Thyroid gland (tissue), 4 donors: Measurements from ENCODE around the gene PPOX. TPM values are rescaled to one million over a fixed set of nuclear protein-coding genes. Genes with fewer than 3 reads are reported as not detected.

ENCODE experiments used
- DNase-seq, 2 donors: peaks; one replicate each; pipeline ENCODE4 v3.0.0-alpha.2; 2019
- H3K27ac ChIP-seq, 3 donors: fragments of 200-600 bp; sonication (generic); 1 replicate in 2 of 3; 2 replicates in 1 of 3; pipeline ENCODE4 v1.5.1; 2016 to 2019; ENCODE audit warnings: mild to moderate bottlenecking in 1 of 3, moderate library complexity in 1 of 3
- H3K27me3 ChIP-seq: fragments of 200-600 bp; sonication (generic); one replicate; pipeline ENCODE4 v1.5.1; 2019
- H3K36me3 ChIP-seq, 2 donors: fragments of 200-600 bp; sonication (generic); one replicate each; pipeline ENCODE4 v1.5.1; 2016 to 2019
- H3K4me1 ChIP-seq, 2 donors: fragments of 200-600 bp; sonication (generic); one replicate each; pipeline ENCODE4 v1.5.1; 2017 to 2019
- H3K4me3 ChIP-seq, 3 donors: fragments of 200-600 bp; sonication (generic); replicated peaks in 1 of 3; 1 replicate in 2 of 3; 2 replicates in 1 of 3; pipeline ENCODE4 v1.5.1; 2016; ENCODE audit warnings: mild to moderate bottlenecking in 1 of 3
- H3K9me3 ChIP-seq: fragments of 200-600 bp; sonication (generic); one replicate; pipeline ENCODE4 v1.5.1; 2017
- CTCF ChIP-seq, 6 experiments: fragments of 200-600 bp in 3 of 6; fragments of 450-650 bp in 3 of 6; sonication (generic) in 3 of 6; IDR thresholded peaks; one replicate each; pipeline ENCODE4 v1.5.1; 2016 to 2019; ENCODE audit warnings: antibody characterized with exemption in 6 of 6, mild to moderate bottlenecking in 2 of 6, inconsistent platforms in 1 of 6, moderate library complexity in 1 of 6
- POLR2A ChIP-seq, 2 donors: fragments of 450-650 bp; IDR thresholded peaks; one replicate each; pipeline ENCODE4 v1.6.1; 2017; ENCODE audit warnings: antibody characterized with exemption in 2 of 2, mild to moderate bottlenecking in 2 of 2, moderate library complexity in 1 of 2
- WGBS, 2 donors: methylation state at CpG; one replicate each; pipeline ENCODE4 v1.1.5; 2017; 5-methylcytosine and 5-hydroxymethylcytosine counted together
- intact Hi-C: fragments of 100-400 bp; cut with DNase I; formaldehyde crosslinking; loops from one replicate; pipeline ENCODE4 v1.15.1; 2023
- total RNA-seq, 4 donors: library from RNA; depleted of rRNA; stranded (reverse); fragments of >200 nt; gene quantifications; one replicate each; pipeline ENCODE4 v1.2.3, GENCODE V29; 2016

PPOX gene
- total RNA-seq, 4 donors from 2014 or later, result 12.6 to 30.0 (median 21.8) TPM

GRCh38 chr1:161196111-161196510 is 29.9 kb downstream of the PPOX start:
- Histone ChIP-seq H3K27me3 (no peaks in the 10 kb centered on the region), H3K36me3 (no peaks in the 10 kb centered on the region), H3K4me1 (peaks cover 8 to 28% of the 10 kb centered on the region in 2 donors), H3K27ac (peak overlapping the region in 2 of 3 donors; percentile 94 to 96), H3K4me3 (peak overlapping the region in 1 of 3 donors; percentile 38), H3K9me3 (no peaks in the 10 kb centered on the region)
- 88 to 96% methylated on average over 6 to 7 of the region's 7 CpGs for WGBS, 2 donors
- no peak for DNase-seq
- no peak for TF ChIP-seq CTCF (IDR thresholded peaks at IDR 0.05)
- no peak for TF ChIP-seq POLR2A (IDR thresholded peaks at IDR 0.05)
- intact Hi-C loops, result loop anchor here (10.0 kb wide), 1 partner anchor 189 kb away; no protein-coding TSS in a partner anchor

- Histone ChIP-seq H3K9me3 (no peaks in the 10 kb centered on the region), H3K27ac (peak overlapping the region in 2 of 3 donors; percentile 94 to 96), H3K27me3 (no peaks in the 10 kb centered on the region), H3K4me3 (peak overlapping the region in 1 of 3 donors; percentile 38), H3K4me1 (peaks cover 8 to 35% of the 10 kb centered on the region in 2 donors), H3K36me3 (no peaks in the 10 kb centered on the region)
- no peak for DNase-seq
- no peak for TF ChIP-seq CTCF (IDR thresholded peaks at IDR 0.05)
- intact Hi-C loops, result loop anchor here (10.0 kb wide), 1 partner anchor 188 kb away; no protein-coding TSS in a partner anchor
- 63 to 72% methylated on average over 20 to 27 of the region's 27 CpGs for WGBS, 2 donors
Measured at GRCh38 chr1:161196521-161197451, 30.6 kb downstream of the PPOX start.

- WGBS, 2 donors, result 61 to 73% methylated on average over 6 to 9 of the region's 11 CpGs
- Histone ChIP-seq H3K27me3 (no peaks in the 10 kb centered on the region), H3K27ac (peak overlapping the region; percentile 27 to 96 (median 94)), H3K36me3 (no peaks in the 10 kb centered on the region), H3K9me3 (no peaks in the 10 kb centered on the region), H3K4me3 (peak overlapping the region in 1 of 3 donors; percentile 38), H3K4me1 (peaks cover 8 to 37% of the 10 kb centered on the region in 2 donors)
- DNase-seq, result no peak
- TF ChIP-seq POLR2A (IDR thresholded peaks at IDR 0.05), result no peak
- TF ChIP-seq CTCF (IDR thresholded peaks at IDR 0.05), result no peak
- intact Hi-C loops, result loop anchor here (10.0 kb wide), 1 partner anchor 187 kb away; no protein-coding TSS in a partner anchor
Measured at GRCh38 chr1:161197560-161198193, 31.5 kb downstream of the PPOX start.

GRCh38 chr1:161198194-161198896 is 32.1 kb downstream of the PPOX start:
- intact Hi-C loops, result loop anchor here (10.0 kb wide), 1 partner anchor 186 kb away; no protein-coding TSS in a partner anchor
- H3K4me1 ChIP-seq, result peaks cover 15 to 38% of the 10 kb centered on the region in 2 donors
- peak overlapping the region; percentile 27 to 96 (median 94) for H3K27ac ChIP-seq
- H3K36me3 ChIP-seq, result no peaks in the 10 kb centered on the region
- no peaks in the 10 kb centered on the region for H3K9me3 ChIP-seq
- TF ChIP-seq CTCF (IDR thresholded peaks at IDR 0.05) (no peak), POLR2A (IDR thresholded peaks at IDR 0.05) (no peak)
- no peak for DNase-seq
- 1% methylated on average over 4 of the region's 20 CpGs; no CpG with 5 or more reads in 1 of the 2 donors for WGBS, 2 donors
- peak overlapping the region in 1 of 3 donors; percentile 38 for H3K4me3 ChIP-seq
- H3K27me3 ChIP-seq, result no peaks in the 10 kb centered on the region
